Right renal pelvis (tissue), 4 donors: ENCODE results near the gene CIB1. TPM values are rescaled to one million over a fixed set of nuclear protein-coding genes. Genes with fewer than 3 reads are reported as not detected.

Experiments used
- DNase-seq, 4 donors: peaks; one replicate each; pipeline ENCODE4 v3.0.0-alpha.2; 2013; ENCODE audit warnings: low read depth in 4 of 4, low spot score in 3 of 4, missing footprints in 1 of 4
- polyA plus RNA-seq, 4 donors: library from polyadenylated mRNA; unstranded; fragments of 120-200 nt; gene quantifications; one replicate each; pipeline ENCODE4 v1.2.1, GENCODE V29; 2013; ENCODE audit not compliant: insufficient read length in 4 of 4

Gene CIB1
- polyA plus RNA-seq, 4 donors = 49.9 to 63.9 (median 56.0) TPM

GRCh38 chr15:90241343-90242192 is 7.8 kb upstream of the CIB1 start:
- DNase-seq = no peak

- no peak for DNase-seq
Observed at GRCh38 chr15:90240856-90241255, 7.1 kb upstream of the CIB1 start.

GRCh38 chr15:90239371-90239770 is 5.6 kb upstream of the CIB1 start:
- DNase-seq = no peak

- DNase-seq = peak in 1 of 4 donors; percentile 84
Observed at GRCh38 chr15:90234096-90234988, 601 bp upstream of the CIB1 start, which contains the start of gene GDPGP1. GDPGP1 (plus strand) TSS chr15:90234209; CDS start chr15:90240909, 6,700 bp downstream.

- no peak for DNase-seq
Observed at GRCh38 chr15:90232941-90233386, 777 bp downstream of the CIB1 start.

GRCh38 chr15:90232196-90232595 is 1.5 kb downstream of the CIB1 start:
- DNase-seq = no peak

GRCh38 chr15:90231028-90232017 is 2.4 kb downstream of the CIB1 start:
- no peak for DNase-seq

- no peak for DNase-seq
Observed at GRCh38 chr15:90230610-90231009, 3.1 kb downstream of the CIB1 start.

GRCh38 chr15:90230071-90230494 is 3.7 kb downstream of the CIB1 start:
- no peak for DNase-seq

- no peak for DNase-seq
Observed at GRCh38 chr15:90228960-90229359, 4.8 kb downstream of the CIB1 start.

GRCh38 chr15:90227816-90228772 is 5.6 kb downstream of the CIB1 start:
- no peak for DNase-seq

GRCh38 chr15:90227336-90227735 is 6.4 kb downstream of the CIB1 start:
- DNase-seq = no peak

GRCh38 chr15:90225504-90226234 is 8.1 kb downstream of the CIB1 start:
- no peak for DNase-seq

GRCh38 chr15:90225047-90225446 is 8.7 kb downstream of the CIB1 start:
- DNase-seq = no peak

- no peak for DNase-seq
Observed at GRCh38 chr15:90223441-90224165, 10.1 kb downstream of the CIB1 start.

- DNase-seq = no peak
Observed at GRCh38 chr15:90222547-90222946, 11.2 kb downstream of the CIB1 start.

GRCh38 chr15:90221246-90221900 is 12.4 kb downstream of the CIB1 start:
- DNase-seq = no peak
